Measurements from ENCODE around the gene TYW1.
"Not testable (repeated sequence)": the region's sequence is repeated elsewhere in the genome, so short reads cannot be mapped to it uniquely, and the experiment has no call there.

The TYW1 gene

GRCh38 chr7:67267914-67268313 lies 271.3 kb downstream of the TYW1 start:
- intact Hi-C loops (cut with DNase I): no loop called here
- peak in 38 of 42 donors; percentile 2 to 60 (median 26) for DNase-seq

- intact Hi-C loops (cut with DNase I); DNase-seq: not testable (repeated sequence)
Observed at GRCh38 chr7:67269916-67270315, 273.3 kb downstream of the TYW1 start.

Data from head of caudate nucleus (tissue), 42 donors.